Heart left ventricle (tissue), 13 donors: ENCODE measurements around the gene SGPL1.

Experiments used
- CTCF ChIP-seq, 12 donors: fragments of 200-600 bp; sonication (generic) in 4 of 12; IDR thresholded peaks; one replicate each; pipeline versions ENCODE4 v1.5.0 to v1.8.0; 2018 to 2022; ENCODE audit warnings: antibody characterized with exemption in 12 of 12, mild to moderate bottlenecking in 5 of 12
- POLR2A ChIP-seq, 2 donors: fragments of 450-650 bp; IDR thresholded peaks; one replicate each; pipeline ENCODE4 v1.6.1; 2017; ENCODE audit warnings: antibody characterized with exemption in 2 of 2, mild to moderate bottlenecking in 2 of 2, moderate library complexity in 2 of 2
- donor health status: ischemic (EF 13 %, LVEDD 7.1; RV severe dilation, severe dysfunction).
- donor health status: DM: no; HTN: yes; CAD: no.
- donor health status: DM: no; HTN: no; CAD: no.
- donor health status: ischemic (EF 25% LVEDD 6.9; RV normal size, moderate dysfunction).
- donor health status: ischemic (EF 25% LVEDD 5.7; RV mildly dilated, moderate dysfunction).
- donor health status: ischemic (EF 35%, LVEDD 5.7; RV mildly dilated, moderate dysfunction).
- donor health status: nonischemic (EF 11% LVEDD 7.7; RV severe dilation, severe dysfunction).
- donor health status: DM: yes; HTN: yes; CAD: no.
- donor health status: PGD.
- donor health status: ischemic (EF 29% LVEDD 5.4; RV normal size, mild dysfunction).
- donor health status: nonischemic (EF 23%, LVEDD 6.1; RV moderate dilation, normal function).

- TF ChIP-seq CTCF (IDR thresholded peaks at IDR 0.05), result no peak
- TF ChIP-seq POLR2A (IDR thresholded peaks at IDR 0.05), result no peak
Observed at GRCh38 chr10:70917635-70918034, 101.9 kb downstream of the SGPL1 start.
